SU-DHL-6 (cell line): Measurements from ENCODE around the gene SH3RF3.

Source experiments
- H2AFZ ChIP-seq: fragments of 200-600 bp; sonication (generic); 2 replicates; pipeline ENCODE4 v1.6.1; 2014; ENCODE audit warnings: low read depth, mild to moderate bottlenecking, moderate library complexity, mixed read lengths, antibody characterized with exemption, low read length; ENCODE audit not compliant: severe bottlenecking
- H3F3A ChIP-seq: fragments of 200-600 bp; shearing (Covaris generic); 2 replicates; pipeline ENCODE4 v1.6.0; 2016; ENCODE audit warnings: antibody characterized with exemption, mild to moderate bottlenecking; ENCODE audit not compliant: insufficient read depth
- H3K27ac ChIP-seq: fragments of 200-600 bp; sonication (generic); 2 replicates; pipeline ENCODE4 v1.5.1; 2016; ENCODE audit warnings: low read depth, mild to moderate bottlenecking, low read length, moderate library complexity, mixed read lengths
- H3K27me3 ChIP-seq: fragments of 200-600 bp; sonication (generic), shearing (Covaris generic); 2 replicates; pipeline ENCODE4 v1.6.0; 2014; ENCODE audit warnings: mild to moderate bottlenecking, low read length
- H3K36me3 ChIP-seq: fragments of 200-600 bp; sonication (generic); 2 replicates; pipeline ENCODE4 v1.6.1; 2014; ENCODE audit warnings: mild to moderate bottlenecking, low read length, mixed read lengths
- H3K4me2 ChIP-seq: fragments of 300-600, 200-600 bp; shearing (Covaris generic), sonication (generic); 2 replicates; pipeline ENCODE4 v1.6.0; 2014; ENCODE audit warnings: low read length, low read depth, mild to moderate bottlenecking; ENCODE audit not compliant: poor library complexity, severe bottlenecking
- H3K4me3 ChIP-seq: fragments of 200-600 bp; sonication (generic); 2 replicates; pipeline ENCODE4 v1.5.1; 2014; ENCODE audit warnings: antibody characterized with exemption, low read length, mild to moderate bottlenecking, mixed read lengths; ENCODE audit not compliant: insufficient read depth, poor library complexity, severe bottlenecking
- H3K79me2 ChIP-seq: fragments of 200-600 bp; sonication (generic); 2 replicates; pipeline ENCODE4 v1.6.1; 2014; ENCODE audit warnings: mild to moderate bottlenecking, low read length, moderate library complexity; ENCODE audit not compliant: insufficient read depth
- H3K9ac ChIP-seq: fragments of 200-600 bp; sonication (generic); 2 replicates; pipeline ENCODE4 v1.7.0; 2014; ENCODE audit warnings: mild to moderate bottlenecking, low read length
- H3K9me2 ChIP-seq: fragments of 200-600 bp; sonication (generic); replicated peaks from 2 replicates; pipeline ENCODE4 v1.6.1; 2014; ENCODE audit warnings: low read length; ENCODE audit not compliant: insufficient read depth
- H3K9me3 ChIP-seq: fragments of 200-600 bp; sonication (generic); 2 replicates; pipeline ENCODE4 v1.6.1; 2014; ENCODE audit warnings: low read length, mixed read lengths; ENCODE audit not compliant: insufficient read depth
- H4K20me1 ChIP-seq: fragments of 200-600 bp; sonication (generic); 2 replicates; pipeline ENCODE4 v1.6.1; 2014; ENCODE audit warnings: low read depth, mild to moderate bottlenecking, antibody characterized with exemption, low read length, moderate library complexity, mixed read lengths
- CTCF ChIP-seq: fragments of 200-600 bp; sonication (generic); IDR thresholded peaks from one replicate; pipeline ENCODE4 v1.5.1; 2017; ENCODE audit warnings: antibody characterized with exemption, mild to moderate bottlenecking, low read length, moderate library complexity; ENCODE audit not compliant: insufficient read depth, poor library complexity, severe bottlenecking
- EZH2phosphoT487 ChIP-seq: fragments of 200-600 bp; sonication (generic), shearing (Covaris generic); conservative IDR thresholded peaks from 2 replicates; pipeline ENCODE4 v1.6.1; 2018; ENCODE audit warnings: mild to moderate bottlenecking, antibody characterized with exemption, low read length, moderate library complexity, mixed read lengths

The SH3RF3 gene

GRCh38 chr2:109236147-109236546, 107.1 kb downstream of the SH3RF3 start:
- Histone ChIP-seq H2AFZ (no peak overlapping the region), H4K20me1 (no peaks in the 10 kb centered on the region), H3K9me2 (no peaks in the 10 kb centered on the region), H3K9me3 (no peaks in the 10 kb centered on the region), H3K36me3 (no peaks in the 10 kb centered on the region), H3K79me2 (no peaks in the 10 kb centered on the region), H3K27ac (no peak overlapping the region), H3K9ac (no peak overlapping the region), H3K4me3 (no peak overlapping the region), H3F3A (no peaks in the 10 kb centered on the region), H3K4me2 (no peak overlapping the region), H3K27me3 (no peaks in the 10 kb centered on the region)
- TF ChIP-seq EZH2phosphoT487 (no peak), CTCF (no peak)

- Histone ChIP-seq H3K4me2 (no peak overlapping the region), H3K9ac (no peak overlapping the region), H3K27ac (no peak overlapping the region), H3K36me3 (no peaks in the 10 kb centered on the region), H3F3A (no peaks in the 10 kb centered on the region), H3K9me2 (no peaks in the 10 kb centered on the region), H4K20me1 (no peaks in the 10 kb centered on the region), H3K27me3 (no peaks in the 10 kb centered on the region), H3K79me2 (no peaks in the 10 kb centered on the region), H3K9me3 (no peaks in the 10 kb centered on the region), H2AFZ (no peak overlapping the region), H3K4me3 (no peak overlapping the region)
- no peak for TF ChIP-seq EZH2phosphoT487
- no peak for TF ChIP-seq CTCF
Observed at GRCh38 chr2:109237792-109238191, 108.8 kb downstream of the SH3RF3 start.

- Histone ChIP-seq H3K4me3 (no peak overlapping the region), H3K4me2 (no peak overlapping the region), H3K9me2 (no peaks in the 10 kb centered on the region), H3K27ac (no peak overlapping the region), H3K9ac (no peak overlapping the region), H3K79me2 (no peaks in the 10 kb centered on the region), H3K27me3 (no peaks in the 10 kb centered on the region), H2AFZ (no peak overlapping the region), H3F3A (no peaks in the 10 kb centered on the region), H4K20me1 (no peaks in the 10 kb centered on the region), H3K36me3 (no peaks in the 10 kb centered on the region), H3K9me3 (no peaks in the 10 kb centered on the region)
- no peak for TF ChIP-seq EZH2phosphoT487
- no peak for TF ChIP-seq CTCF
Observed at GRCh38 chr2:109238580-109238979, 109.6 kb downstream of the SH3RF3 start.

GRCh38 chr2:109239720-109240119, 110.7 kb downstream of the SH3RF3 start:
- H3K27me3 ChIP-seq, result no peaks in the 10 kb centered on the region
- TF ChIP-seq CTCF, result no peak
- no peak for TF ChIP-seq EZH2phosphoT487
- H3F3A ChIP-seq, result no peaks in the 10 kb centered on the region
- no peaks in the 10 kb centered on the region for H3K9me3 ChIP-seq
- H3K4me3 ChIP-seq, result no peak overlapping the region
- H3K27ac ChIP-seq, result no peak overlapping the region
- no peak overlapping the region for H3K4me2 ChIP-seq
- H3K79me2 ChIP-seq, result no peaks in the 10 kb centered on the region
- H3K36me3 ChIP-seq, result no peaks in the 10 kb centered on the region
- no peak overlapping the region for H2AFZ ChIP-seq
- no peaks in the 10 kb centered on the region for H3K9me2 ChIP-seq
- H4K20me1 ChIP-seq, result no peaks in the 10 kb centered on the region
- H3K9ac ChIP-seq, result no peak overlapping the region
